Stimulated activated CD4-positive, alpha-beta T cell treated with anti-CD3 and anti-CD28 coated beads, Interleukin-12 subunit alpha, Interleukin-12 subunit beta, amount 100 ng/mL, for 24 hours (primary cell): Measurements from ENCODE around the gene MAP2K6.

Source experiments
- DNase-seq, 2 experiments: peaks; one replicate each; pipeline ENCODE4 v3.0.0-alpha.2; 2020; ENCODE audit warnings: low read depth in 2 of 2

Gene MAP2K6

DNA sequence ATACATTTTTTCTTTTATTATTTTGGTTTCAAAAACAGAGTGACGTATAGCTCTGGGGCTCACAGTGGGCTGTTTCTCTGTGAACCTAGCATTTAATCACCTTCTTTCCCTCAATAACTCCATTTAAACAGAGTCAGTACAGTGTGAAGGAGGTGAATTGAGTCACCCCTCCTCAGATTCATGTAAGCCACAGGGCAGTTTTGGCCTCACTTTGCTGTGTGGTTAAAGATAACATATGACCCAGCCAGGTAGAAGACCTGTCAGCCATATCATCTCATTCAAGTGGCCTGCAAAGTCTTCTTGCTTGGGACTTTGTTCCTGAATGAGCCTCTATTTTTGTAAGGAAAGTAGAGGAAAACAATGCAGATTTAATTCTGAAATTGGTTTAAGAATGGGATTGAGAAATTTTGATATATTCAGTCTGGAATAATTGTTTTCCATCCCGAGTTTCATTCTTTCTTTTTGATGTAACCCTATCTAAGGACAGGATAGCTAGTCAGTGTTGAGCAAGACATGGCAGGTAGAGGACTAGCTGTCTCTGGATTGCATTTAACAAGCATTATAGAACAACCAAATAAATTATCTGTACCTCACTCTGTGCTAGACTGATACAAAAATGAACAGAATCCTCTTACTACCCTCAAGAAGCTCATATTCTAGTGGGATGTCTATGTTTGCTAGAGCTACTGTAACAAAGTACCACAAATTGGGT lies 13.1 kb downstream of the MAP2K6 start:
- no peak for DNase-seq

DNA sequence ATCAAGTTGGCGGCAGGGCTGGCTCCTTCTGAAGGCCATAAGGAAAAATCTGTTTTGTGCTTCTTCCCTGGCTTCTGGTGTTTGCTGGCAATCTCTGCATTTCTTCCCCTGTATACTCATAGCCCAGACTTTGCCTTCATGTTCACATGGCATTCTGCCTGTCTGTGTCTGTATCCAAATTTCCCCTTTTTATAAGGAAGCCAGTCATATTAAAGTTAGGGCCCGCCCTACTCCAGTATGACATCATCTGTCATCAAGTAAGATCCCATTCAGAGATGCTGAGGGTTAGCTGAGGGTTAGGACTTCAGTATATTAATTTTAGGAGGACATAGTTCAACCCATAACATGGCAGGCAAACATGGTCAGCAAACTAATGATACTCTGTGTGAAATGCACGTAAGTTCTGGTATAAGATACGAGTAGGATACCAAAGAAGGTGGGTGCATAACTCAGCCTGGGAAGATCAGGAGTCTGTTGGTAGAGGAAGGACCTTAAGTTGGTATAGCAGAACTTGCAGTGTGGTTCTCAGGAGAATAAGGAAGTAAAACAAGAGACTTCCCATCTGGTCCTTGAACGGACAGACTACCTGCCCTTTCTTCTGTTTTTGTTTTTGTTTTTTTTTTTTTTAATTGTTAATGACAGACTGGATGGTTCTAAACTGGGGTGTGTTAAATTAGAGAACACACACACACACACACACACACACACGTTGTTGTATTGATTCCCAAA lies 13.9 kb downstream of the MAP2K6 start:
- DNase-seq = no peak

DNA sequence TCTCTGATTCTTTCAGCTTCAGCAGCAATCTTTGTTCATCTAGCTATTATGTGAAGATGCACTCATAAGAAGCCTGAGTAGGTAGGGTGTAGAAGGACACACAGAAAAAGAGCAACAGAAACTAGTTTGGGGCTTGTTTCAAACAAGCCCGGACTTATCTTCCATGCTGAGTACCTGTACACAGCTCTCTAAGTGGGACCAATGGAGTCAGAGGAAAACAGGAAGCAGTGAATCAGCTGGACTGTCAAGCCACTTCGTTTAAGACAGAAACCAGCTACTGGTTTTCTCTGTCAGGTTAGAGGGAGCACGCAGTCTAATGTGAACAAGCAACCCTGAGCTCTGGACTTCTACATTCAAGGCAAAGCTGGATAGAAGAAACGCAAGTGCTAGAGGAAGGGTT lies 16.0 kb downstream of the MAP2K6 start:
- DNase-seq = no peak

- no peak for DNase-seq
Observed at GRCh38 chr17:69431835-69432234, 17.3 kb downstream of the MAP2K6 start.

GRCh38 chr17:69433093-69433492 lies 18.6 kb downstream of the MAP2K6 start:
- no peak for DNase-seq

DNA sequence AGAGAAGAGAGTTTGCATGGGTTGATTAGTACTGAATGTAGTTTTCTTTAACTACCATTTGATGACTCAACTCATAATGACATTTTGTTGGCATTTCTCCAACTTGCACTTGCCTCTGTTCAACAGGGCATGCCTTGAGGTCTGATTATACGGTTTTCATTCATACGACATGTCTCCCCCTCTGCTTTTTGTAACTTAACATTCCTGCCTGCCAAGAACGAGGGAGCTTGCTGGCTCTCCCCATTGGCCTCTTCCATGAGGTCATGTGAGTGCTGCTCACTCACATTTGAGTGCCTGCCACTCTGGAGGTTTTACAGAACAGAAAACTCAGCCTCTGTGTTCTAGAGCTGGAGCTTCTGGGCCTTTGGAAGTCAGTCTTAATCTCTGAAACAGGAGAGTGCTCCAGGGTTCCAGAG lies 19.7 kb downstream of the MAP2K6 start:
- DNase-seq = no peak

GRCh38 chr17:69435971-69436696 lies 21.6 kb downstream of the MAP2K6 start:
- DNase-seq = no peak

GRCh38 chr17:69437475-69437874 lies 23.0 kb downstream of the MAP2K6 start:
- DNase-seq = no peak

- DNase-seq = no peak
Observed at GRCh38 chr17:69438776-69439175, 24.3 kb downstream of the MAP2K6 start.

DNA sequence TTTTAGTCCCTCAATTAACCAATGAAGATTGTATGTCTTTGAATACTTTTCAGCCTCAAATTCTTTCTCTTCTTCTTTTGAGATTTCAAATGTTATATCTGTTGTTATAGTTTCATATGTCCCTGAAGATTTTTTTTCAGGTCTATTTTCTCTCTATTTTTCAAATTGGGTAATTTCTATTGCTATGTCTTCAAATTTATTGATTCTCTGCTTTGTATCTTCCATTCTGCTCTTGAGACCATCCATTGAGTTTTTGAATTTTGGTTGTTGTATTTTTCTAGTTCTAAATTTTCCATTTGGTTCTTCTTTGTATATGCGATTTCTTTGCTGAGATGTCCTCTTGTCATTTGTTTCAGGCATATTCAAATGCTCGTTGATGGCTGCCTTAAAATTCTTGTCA lies 26.7 kb downstream of the MAP2K6 start:
- no peak for DNase-seq

DNA sequence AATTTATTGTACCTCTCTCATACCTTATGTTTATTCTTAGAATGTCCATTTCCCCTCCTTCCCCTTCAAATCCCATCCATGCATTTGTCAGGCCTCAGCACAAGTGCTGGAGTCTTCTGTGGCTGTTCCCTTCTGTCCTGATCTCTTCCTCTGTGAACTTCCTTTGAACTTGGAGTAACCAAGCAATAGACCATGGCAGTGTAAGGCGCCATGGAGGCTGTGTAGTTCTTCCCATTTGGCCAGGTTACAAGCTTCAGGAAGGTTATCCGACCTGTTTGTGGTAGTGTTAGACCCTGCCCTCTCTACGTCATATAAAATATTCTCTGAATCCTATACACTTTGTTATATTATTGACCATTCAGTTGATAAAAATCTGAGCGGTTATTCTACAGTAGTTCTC lies 28.6 kb downstream of the MAP2K6 start:
- no peak for DNase-seq

DNA sequence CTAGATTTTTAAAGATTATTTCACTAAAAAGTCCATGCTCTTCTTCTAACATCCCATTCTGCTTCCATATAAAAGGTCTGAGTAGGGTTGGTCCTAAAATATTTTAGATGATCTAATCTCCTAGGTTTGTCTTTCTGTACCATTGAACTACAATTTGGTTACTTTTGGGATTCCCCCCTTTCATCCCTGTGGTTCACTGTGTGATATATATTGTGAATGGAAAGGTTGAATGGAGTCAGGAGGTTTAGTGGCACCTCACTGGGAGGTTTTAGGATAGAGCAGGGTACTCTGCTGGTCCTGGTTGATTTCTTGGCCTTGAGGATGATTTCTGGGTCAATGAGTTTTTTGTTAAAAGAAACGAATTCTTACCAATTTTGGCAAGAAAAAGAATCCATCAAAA lies 29.5 kb downstream of the MAP2K6 start:
- DNase-seq = no peak

DNA sequence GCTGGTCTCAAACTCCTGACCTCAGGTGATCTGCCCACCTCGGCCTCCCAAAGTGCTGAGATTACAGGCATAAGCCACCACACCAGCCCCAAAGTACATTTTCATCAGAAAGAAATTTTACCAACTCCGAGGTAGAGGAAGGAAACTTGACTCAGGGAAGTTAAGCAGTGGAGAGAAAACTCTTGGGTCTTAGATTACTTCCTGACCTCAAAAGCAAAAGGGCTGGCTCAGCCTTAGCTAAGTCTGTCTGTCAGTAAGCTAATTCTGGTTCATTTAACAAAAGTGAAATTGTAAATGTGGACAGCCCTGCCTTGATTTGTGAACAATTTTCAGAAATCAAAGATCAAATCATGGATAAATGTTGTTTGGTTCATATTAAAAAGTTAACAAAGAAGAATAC lies 30.6 kb downstream of the MAP2K6 start:
- no peak for DNase-seq

GRCh38 chr17:69447726-69448125 lies 33.2 kb downstream of the MAP2K6 start:
- no peak for DNase-seq

DNA sequence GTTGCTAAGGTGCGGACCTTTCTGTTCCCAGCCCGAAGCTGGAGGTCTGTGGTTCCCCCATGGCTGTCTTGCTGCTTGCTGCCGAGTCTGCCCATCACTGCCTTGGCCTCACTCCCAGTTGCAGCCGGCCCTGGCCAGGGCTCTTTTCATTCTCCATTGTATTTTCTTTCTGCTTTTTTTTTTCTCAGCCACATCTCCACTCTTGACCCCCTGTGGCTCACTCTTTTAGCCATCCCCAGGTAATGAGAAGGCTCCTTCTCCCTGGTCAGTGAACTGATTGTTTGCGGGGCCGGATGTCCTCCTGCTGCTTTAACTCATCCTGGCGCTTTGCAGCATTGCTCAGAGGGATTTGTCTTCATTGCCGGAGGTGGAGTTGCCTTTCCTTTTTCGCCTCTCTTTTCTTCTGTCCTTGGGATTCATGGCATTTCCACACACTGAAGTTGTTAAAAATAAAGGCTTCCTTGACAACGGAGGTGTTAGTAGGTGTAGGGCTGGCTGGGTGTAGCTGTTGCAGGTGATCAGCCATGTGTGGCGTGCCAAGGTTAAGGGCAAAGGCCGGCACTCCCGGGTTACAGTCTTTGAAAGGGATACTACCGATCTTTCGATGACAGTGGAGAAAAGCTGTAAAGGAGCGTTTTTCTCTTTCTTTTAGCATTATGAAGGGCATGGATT lies 34.1 kb downstream of the MAP2K6 start:
- DNase-seq = no peak

DNA sequence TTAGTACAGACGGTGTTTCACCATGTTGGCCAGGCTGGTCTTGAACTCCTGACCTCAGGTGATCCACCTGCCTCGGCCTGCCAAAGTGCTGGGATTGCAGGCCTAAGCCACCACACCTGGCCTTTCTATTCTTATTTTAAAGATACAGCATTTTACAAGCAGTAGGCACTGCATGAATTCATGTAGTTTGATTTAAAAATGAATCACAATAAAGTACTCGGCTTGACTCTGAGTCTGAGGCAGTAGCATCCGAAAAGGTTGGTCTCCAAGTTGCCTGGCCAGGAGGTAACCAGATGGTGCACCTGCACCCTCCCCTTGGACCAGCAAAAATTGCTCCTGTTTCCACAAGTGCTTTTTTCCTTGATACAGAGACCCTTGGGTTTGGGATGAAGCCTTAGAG lies 35.6 kb downstream of the MAP2K6 start:
- DNase-seq = no peak

GRCh38 chr17:69450918-69451317 lies 36.4 kb downstream of the MAP2K6 start:
- DNase-seq = no peak

DNA sequence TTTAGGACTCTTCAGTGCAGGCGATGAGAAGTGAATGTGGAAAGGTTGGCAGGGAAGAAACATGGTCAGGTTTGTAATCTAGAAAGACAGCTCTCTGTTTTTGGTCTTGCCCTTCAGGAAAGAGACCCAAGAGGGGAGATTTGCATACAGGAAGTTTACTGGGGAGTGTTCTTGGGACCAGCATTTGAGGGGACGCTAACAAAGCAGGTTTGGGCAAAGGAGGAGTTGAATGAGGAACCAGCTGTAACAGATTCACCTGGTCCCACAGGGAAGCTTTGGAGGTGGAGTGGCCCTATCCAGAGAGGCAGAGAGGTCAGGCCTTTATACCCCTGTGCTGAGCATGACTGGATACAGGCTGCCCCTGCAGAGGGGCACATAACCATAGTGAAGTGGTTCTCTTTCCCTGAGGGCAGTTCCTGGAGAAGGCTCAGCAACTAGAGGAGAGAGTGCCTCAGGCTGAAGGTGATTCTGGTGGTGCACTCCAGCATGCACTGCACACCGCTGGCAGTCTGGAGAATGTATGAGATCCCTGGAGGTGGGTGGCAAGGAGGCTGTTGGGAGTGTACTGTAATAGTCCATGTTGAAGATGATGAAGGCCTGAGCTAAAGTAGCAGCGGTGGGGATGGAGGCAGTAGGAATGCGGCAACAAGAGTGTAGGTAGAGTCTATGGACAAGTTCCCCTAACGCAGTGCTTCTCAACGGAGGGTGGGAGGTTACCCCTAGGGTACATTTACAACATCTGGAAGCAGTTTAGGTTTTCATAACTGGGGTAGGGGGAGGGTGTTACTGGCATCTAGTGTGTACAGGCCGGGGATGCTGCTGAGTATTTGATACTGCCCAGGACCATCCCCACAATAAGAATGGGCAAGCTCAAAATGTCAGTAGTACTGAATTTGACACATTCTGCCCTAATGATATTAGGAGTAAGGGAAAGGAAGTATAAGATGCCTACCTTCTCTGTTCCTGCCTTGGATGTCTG lies 37.2 kb downstream of the MAP2K6 start:
- DNase-seq = no peak

DNA sequence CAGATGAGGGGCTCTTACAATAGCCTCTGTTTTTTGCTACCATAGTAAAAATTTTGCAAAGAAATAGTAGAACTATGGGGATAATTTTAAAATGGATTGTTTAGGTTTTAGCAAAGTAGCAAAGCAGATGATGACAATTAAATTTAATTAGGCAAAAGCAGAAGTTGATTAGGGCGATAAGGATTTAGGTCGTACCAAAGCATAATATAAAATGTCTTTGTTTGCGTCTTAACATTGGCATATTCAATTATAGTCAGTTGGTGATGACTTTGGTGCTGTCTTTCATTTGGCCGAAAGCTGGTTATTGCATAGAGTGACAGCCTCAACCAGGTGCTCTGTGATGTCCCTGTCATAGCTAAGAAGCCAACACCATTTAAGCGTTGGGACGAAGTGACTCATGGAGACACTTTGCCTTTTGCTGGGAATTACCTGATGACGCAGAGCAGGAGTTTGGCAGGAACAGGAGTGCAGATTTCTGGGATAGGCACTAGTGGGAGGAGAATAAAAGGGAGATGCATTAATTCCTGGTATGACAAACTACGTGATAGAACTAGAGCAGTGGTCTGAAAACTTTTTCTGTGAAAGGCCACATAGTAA lies 38.3 kb downstream of the MAP2K6 start:
- no peak for DNase-seq

DNA sequence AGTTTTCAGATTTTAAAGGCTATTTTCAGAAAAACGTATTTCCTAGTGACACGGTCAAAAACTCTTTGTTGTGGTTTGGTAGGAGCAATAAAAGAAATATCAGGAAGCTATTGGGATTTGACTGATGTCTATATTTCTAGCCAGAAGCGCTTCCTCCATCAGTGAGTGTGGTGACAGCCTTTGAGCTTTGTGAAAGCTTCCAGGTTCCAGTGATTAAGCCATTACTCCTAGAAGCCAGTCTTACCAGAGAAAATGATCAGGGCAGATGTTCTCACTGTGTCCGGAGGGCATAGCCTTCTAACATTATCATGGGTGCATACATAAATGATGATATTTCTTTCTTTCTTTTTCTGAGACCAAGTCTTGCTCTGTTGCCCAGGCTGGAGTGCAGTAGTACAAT lies 39.6 kb downstream of the MAP2K6 start:
- DNase-seq = no peak

- DNase-seq = no peak
Observed at GRCh38 chr17:69455040-69455439, 40.5 kb downstream of the MAP2K6 start.
